Measurements from ENCODE around the gene FXYD6.

DNA sequence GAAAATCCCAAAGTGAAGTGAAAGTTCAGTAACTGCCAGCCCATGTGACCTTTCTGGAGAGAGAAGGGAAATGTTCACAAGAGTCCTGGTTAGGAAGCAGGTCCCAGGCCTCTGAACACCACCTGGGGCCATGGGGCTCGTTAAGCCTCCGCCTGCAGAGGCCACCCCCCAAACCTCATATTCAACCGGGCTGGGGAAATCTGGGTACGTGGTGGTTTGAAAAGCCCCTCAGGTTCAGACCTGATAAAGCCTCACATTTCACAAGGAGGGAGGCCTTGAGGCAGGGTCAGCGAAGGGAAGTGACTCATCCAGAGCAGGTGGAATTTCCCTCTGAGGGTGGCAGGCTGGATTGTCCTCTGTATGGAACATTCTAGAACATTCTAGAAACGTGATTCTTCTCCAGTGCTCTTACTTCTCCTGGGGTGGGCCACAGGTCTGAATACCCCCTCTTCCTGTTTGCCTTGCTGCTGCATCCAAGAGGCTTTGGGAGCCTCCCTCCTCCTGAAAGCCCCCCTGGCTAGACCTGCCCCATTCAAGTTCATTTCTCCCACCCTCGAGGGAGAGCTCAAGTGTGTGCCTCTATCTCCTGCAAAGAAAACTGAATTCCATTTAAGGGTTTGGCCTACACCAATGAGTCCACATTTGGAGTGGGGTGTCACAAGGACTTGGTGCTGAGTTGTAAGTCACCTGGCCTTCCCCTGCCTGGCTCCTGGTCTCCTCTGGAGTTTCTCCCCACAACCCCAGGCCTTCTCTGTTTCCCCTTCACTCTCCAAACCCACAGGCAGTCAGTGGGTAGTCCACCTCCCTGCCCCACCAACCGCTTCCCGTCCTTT lies 58.2 kb downstream of the FXYD6 start:
- TF ChIP-seq EZH2 (IDR thresholded peaks at IDR 0.05; ENCODE audit: low read depth, low read length, severe bottlenecking): no peak
- TF ChIP-seq CEBPB (IDR thresholded peaks at IDR 0.05; ENCODE audit: low read depth, low read length): no peak
- no peak for TF ChIP-seq SP1 (IDR thresholded peaks at IDR 0.05; ENCODE audit: low read depth, low read length)
- TF ChIP-seq, protein P1, sequence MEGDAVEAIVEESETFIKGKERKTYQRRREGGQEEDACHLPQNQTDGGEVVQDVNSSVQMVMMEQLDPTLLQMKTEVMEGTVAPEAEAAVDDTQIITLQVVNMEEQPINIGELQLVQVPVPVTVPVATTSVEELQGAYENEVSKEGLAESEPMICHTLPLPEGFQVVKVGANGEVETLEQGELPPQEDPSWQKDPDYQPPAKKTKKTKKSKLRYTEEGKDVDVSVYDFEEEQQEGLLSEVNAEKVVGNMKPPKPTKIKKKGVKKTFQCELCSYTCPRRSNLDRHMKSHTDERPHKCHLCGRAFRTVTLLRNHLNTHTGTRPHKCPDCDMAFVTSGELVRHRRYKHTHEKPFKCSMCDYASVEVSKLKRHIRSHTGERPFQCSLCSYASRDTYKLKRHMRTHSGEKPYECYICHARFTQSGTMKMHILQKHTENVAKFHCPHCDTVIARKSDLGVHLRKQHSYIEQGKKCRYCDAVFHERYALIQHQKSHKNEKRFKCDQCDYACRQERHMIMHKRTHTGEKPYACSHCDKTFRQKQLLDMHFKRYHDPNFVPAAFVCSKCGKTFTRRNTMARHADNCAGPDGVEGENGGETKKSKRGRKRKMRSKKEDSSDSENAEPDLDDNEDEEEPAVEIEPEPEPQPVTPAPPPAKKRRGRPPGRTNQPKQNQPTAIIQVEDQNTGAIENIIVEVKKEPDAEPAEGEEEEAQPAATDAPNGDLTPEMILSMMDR (IDR thresholded peaks at IDR 0.05; ENCODE audit: control extremely low read depth in 1 of 3, insufficient read depth in 1 of 3, low read depth in 1 of 3, low read length in 3 of 3): no peak
- no peak for TF ChIP-seq TCF12 (IDR thresholded peaks at IDR 0.05; ENCODE audit: low read depth, low read length)
- TF ChIP-seq, protein P2, sequence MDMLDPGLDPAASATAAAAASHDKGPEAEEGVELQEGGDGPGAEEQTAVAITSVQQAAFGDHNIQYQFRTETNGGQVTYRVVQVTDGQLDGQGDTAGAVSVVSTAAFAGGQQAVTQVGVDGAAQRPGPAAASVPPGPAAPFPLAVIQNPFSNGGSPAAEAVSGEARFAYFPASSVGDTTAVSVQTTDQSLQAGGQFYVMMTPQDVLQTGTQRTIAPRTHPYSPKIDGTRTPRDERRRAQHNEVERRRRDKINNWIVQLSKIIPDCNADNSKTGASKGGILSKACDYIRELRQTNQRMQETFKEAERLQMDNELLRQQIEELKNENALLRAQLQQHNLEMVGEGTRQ (IDR thresholded peaks at IDR 0.05; ENCODE audit: low read length): no peak
